ENCODE results near the gene LGI4. TPM values are rescaled to one million over a fixed set of nuclear protein-coding genes. Genes with fewer than 3 reads are reported as not detected.

The LGI4 gene
- total RNA-seq, 1 experiment from 2014 or later = 3.2 TPM

- H2AFZ ChIP-seq (ENCODE audit: low read length) = no peak overlapping the region
These were observed 11.9 kb downstream of the LGI4 start for GRCh38 chr19:35122687-35123551.

More at GRCh38 chr19:35122687-35123551, 11.9 kb downstream of the LGI4 start:
- Histone ChIP-seq H3K9me3 (ENCODE audit: control insufficient read depth, low read depth, low read length) (no peaks in the 10 kb centered on the region), H3K79me2 (ENCODE audit: insufficient read depth, low read length) (no peaks in the 10 kb centered on the region), H4K20me1 (ENCODE audit: control insufficient read depth, insufficient read depth, insufficient read length) (no peaks in the 10 kb centered on the region), H3K4me2 (ENCODE audit: insufficient read depth, insufficient read length, low read length) (no peak overlapping the region), H2AK5ac (ENCODE audit: insufficient read length, low read length) (no peak overlapping the region), H3K56ac (ENCODE audit: insufficient read length, low read depth, low read length) (no peak overlapping the region), H2BK15ac (ENCODE audit: low read depth, low read length) (no peak overlapping the region), H3K18ac (ENCODE audit: insufficient read length, low read depth, low read length) (no peak overlapping the region), H3K79me1 (ENCODE audit: insufficient read depth, low read depth, low read length, poor library complexity, severe bottlenecking) (no peaks in the 10 kb centered on the region), H2BK5ac (ENCODE audit: insufficient read length, low read length) (no peak overlapping the region), H3K9ac (ENCODE audit: extremely low read depth, insufficient read length, low read length) (no peak overlapping the region), H3K27me3 (ENCODE audit: insufficient read depth, low read length) (no peaks in the 10 kb centered on the region), H2BK12ac (ENCODE audit: insufficient read length, low read depth, low read length) (no peak overlapping the region), H3K4me1 (ENCODE audit: insufficient read depth, low read length) (no peaks in the 10 kb centered on the region; the same call in 1 of the 2 replicates), H3K4ac (ENCODE audit: low read depth, low read length) (no peak overlapping the region), H4K5ac (ENCODE audit: insufficient read length, low read depth, low read length) (no peak overlapping the region), H4K91ac (ENCODE audit: insufficient read length, low read depth, low read length) (no peak overlapping the region), H3K14ac (ENCODE audit: insufficient read depth, low read length) (0 out of 2 replicates have a peak overlapping the region, but pooled peaks have one; percentile 20), H2BK20ac (ENCODE audit: low read depth, low read length, poor library complexity, severe bottlenecking) (no peak overlapping the region), H2BK120ac (ENCODE audit: low read depth, low read length, poor library complexity, severe bottlenecking) (no peak overlapping the region), H4K8ac (replicated peaks; ENCODE audit: insufficient read length, low read depth, low read length) (no peak overlapping the region), H3K27ac (ENCODE audit: insufficient read length, low read depth, low read length) (no peak overlapping the region), H3T11ph (ENCODE audit: low read length) (no peak overlapping the region), H3K23me2 (ENCODE audit: insufficient read length, low read depth, low read length, poor library complexity, severe bottlenecking) (no peaks in the 10 kb centered on the region), H3K23ac (ENCODE audit: insufficient read length, low read depth, low read length) (no peak overlapping the region)
- Mint-ChIP-seq H3K4me1 (peaks cover 31 to 39% of the 10 kb centered on the region in 2 experiments), H3K4me3 (no peak overlapping the region), H3K27ac (peak overlapping the region in 2 of 3 experiments; percentile 27 to 89; a peak in 3 of 7 replicates), H3K36me3 (ENCODE audit: insufficient read depth in 1 of 3, low read depth in 3 of 3) (no peaks in the 10 kb centered on the region), H3K9me3 (no peaks in the 10 kb centered on the region), H3K27me3 (ENCODE audit: low read depth) (peaks cover 3% of the 10 kb centered on the region)
- TF ChIP-seq, protein P1, sequence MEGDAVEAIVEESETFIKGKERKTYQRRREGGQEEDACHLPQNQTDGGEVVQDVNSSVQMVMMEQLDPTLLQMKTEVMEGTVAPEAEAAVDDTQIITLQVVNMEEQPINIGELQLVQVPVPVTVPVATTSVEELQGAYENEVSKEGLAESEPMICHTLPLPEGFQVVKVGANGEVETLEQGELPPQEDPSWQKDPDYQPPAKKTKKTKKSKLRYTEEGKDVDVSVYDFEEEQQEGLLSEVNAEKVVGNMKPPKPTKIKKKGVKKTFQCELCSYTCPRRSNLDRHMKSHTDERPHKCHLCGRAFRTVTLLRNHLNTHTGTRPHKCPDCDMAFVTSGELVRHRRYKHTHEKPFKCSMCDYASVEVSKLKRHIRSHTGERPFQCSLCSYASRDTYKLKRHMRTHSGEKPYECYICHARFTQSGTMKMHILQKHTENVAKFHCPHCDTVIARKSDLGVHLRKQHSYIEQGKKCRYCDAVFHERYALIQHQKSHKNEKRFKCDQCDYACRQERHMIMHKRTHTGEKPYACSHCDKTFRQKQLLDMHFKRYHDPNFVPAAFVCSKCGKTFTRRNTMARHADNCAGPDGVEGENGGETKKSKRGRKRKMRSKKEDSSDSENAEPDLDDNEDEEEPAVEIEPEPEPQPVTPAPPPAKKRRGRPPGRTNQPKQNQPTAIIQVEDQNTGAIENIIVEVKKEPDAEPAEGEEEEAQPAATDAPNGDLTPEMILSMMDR (conservative IDR thresholded peaks at IDR 0.05) = no peak
- WGBS (ENCODE audit: extremely low coverage, insufficient read length, low lambda C conversion rate) = no CpG with 5 or more reads among the region's 19 CpGs
- no peak for DNase-seq
